H1 (cell line): Measurements from ENCODE around the gene EPHA2. TPM values are rescaled to one million over a fixed set of nuclear protein-coding genes. Genes with fewer than 3 reads are reported as not detected.

ENCODE experiments used
- FOSL1 ChIP-seq: IDR thresholded peaks from 2 replicates; pipeline ENCODE4 v1.6.1; 2011; ENCODE audit warnings: mild to moderate bottlenecking, low read depth, low read length, moderate library complexity; ENCODE audit not compliant: insufficient read depth
- SP4 ChIP-seq: IDR thresholded peaks from 2 replicates; pipeline ENCODE4 v1.6.1; 2012; ENCODE audit warnings: low read length, inconsistent platforms
- TEAD4 ChIP-seq: IDR thresholded peaks from 2 replicates; pipeline ENCODE4 v1.6.1; 2012; ENCODE audit warnings: low read depth, low read length, inconsistent platforms, mixed read lengths
- USF2 ChIP-seq: IDR thresholded peaks from 2 replicates; pipeline ENCODE4 v1.6.1; 2011; ENCODE audit warnings: low read length, improper control_type of control experiment
- polyA plus RNA-seq, 7 experiments: library from polyadenylated mRNA; depleted of rRNA in 3 of 7; stranded (reverse) in 5 of 7; unstranded in 2 of 7; fragments of >200 nt in 5 of 7; fragments of 200-250 nt in 2 of 7; gene quantifications; 1 replicate in 5 of 7; 2 replicates in 1 of 7; 4 replicates in 1 of 7; pipeline versions ENCODE4 v1.2.1 to v1.2.3, GENCODE V29; 2011 to 2013; ENCODE audit warnings: missing spikeins in 2 of 7, mixed read lengths in 2 of 7
- total RNA-seq: library from RNA; stranded (reverse); fragmentation: NEBNext Ultra II Directional; extraction: Animal tissue kit (Norgen Biotek cat#: 25700); gene quantifications from 2 replicates; pipeline ENCODE4 v1.2.1, GENCODE V29; 2021

EPHA2 gene
- total and polyA plus RNA-seq, 2 of the 8 experiments (the other 6 are each of a cell fraction or from before 2014, with no cell fraction given), result 26.8 to 33.6 TPM

GRCh38 chr1:16149702-16150488 is 6.0 kb downstream of the EPHA2 start (continued):
- no peak for TF ChIP-seq USF2
- TF ChIP-seq FOSL1, result no peak
- TF ChIP-seq TEAD4, result no peak
- TF ChIP-seq SP4, result no peak
- TF ChIP-seq, all 59 proteins: peak for 0
